Nephron (organoid): ENCODE results near the gene ITFG1.
A peak's percentile ranks its signal among the peaks of the same experiment; 100 is the strongest.

Source experiments
- H3K27ac Mint-ChIP-seq, 3 experiments: 2 replicates each; pipeline ENCODE4 v1.8.0; 2020; ENCODE audit warnings: mixed read lengths in 3 of 3, mild to moderate bottlenecking in 2 of 3, moderate library complexity in 1 of 3
- H3K27me3 Mint-ChIP-seq: 2 replicates; pipeline ENCODE4 v1.8.0; 2021; ENCODE audit warnings: low read depth, mild to moderate bottlenecking, moderate library complexity, mixed read lengths
- H3K36me3 Mint-ChIP-seq: 2 replicates; pipeline ENCODE4 v1.8.0; 2020; ENCODE audit warnings: low read depth, mixed read lengths
- H3K4me1 Mint-ChIP-seq: 2 replicates; pipeline ENCODE4 v1.8.0; 2020; ENCODE audit warnings: mixed read lengths
- H3K4me3 Mint-ChIP-seq, 3 experiments: 2 replicates each; pipeline ENCODE4 v1.8.0; 2020; ENCODE audit warnings: mild to moderate bottlenecking in 3 of 3, mixed read lengths in 3 of 3, moderate library complexity in 2 of 3
- H3K9me3 Mint-ChIP-seq: 2 replicates; pipeline ENCODE4 v1.8.0; 2020; ENCODE audit warnings: mixed read lengths
- TF ChIP-seq, protein P1 (sequence below), 3 experiments: fragments of 200-600 bp; sonication (generic); IDR thresholded peaks; one replicate each; pipeline ENCODE4 v1.5.0; 2021; ENCODE audit warnings: antibody characterized with exemption in 3 of 3; ENCODE audit not compliant: unreplicated experiment in 3 of 3

ITFG1 gene

DNA sequence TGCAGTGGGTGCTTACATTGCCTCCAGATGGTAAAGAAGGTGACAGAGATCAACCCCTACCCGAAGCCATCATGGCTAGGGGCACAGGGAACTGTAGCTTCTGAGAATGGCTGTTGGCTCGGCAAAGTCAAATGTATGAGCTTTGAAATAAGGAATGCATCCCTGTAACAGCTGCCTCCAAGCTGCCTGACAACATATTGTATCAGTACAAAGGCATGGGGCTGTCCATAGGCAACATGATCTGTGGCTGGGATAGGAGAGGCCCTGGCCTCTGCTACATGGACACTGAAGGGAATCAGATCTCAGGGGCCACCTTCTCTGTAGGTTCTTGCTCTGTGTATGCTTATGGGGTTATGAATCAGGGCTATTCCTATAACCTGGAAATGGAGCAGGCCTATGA is 197.9 kb downstream of the ITFG1 start:
- Mint-ChIP-seq H3K27me3 (no peaks in the 10 kb centered on the region), H3K4me3 (no peak overlapping the region), H3K36me3 (peaks cover 22% of the 10 kb centered on the region), H3K4me1 (no peaks in the 10 kb centered on the region), H3K27ac (no peak overlapping the region), H3K9me3 (peaks cover 4% of the 10 kb centered on the region)
- TF ChIP-seq, protein P1, sequence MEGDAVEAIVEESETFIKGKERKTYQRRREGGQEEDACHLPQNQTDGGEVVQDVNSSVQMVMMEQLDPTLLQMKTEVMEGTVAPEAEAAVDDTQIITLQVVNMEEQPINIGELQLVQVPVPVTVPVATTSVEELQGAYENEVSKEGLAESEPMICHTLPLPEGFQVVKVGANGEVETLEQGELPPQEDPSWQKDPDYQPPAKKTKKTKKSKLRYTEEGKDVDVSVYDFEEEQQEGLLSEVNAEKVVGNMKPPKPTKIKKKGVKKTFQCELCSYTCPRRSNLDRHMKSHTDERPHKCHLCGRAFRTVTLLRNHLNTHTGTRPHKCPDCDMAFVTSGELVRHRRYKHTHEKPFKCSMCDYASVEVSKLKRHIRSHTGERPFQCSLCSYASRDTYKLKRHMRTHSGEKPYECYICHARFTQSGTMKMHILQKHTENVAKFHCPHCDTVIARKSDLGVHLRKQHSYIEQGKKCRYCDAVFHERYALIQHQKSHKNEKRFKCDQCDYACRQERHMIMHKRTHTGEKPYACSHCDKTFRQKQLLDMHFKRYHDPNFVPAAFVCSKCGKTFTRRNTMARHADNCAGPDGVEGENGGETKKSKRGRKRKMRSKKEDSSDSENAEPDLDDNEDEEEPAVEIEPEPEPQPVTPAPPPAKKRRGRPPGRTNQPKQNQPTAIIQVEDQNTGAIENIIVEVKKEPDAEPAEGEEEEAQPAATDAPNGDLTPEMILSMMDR (IDR thresholded peaks at IDR 0.05; ENCODE audit: unreplicated experiment in 3 of 3): no peak

DNA sequence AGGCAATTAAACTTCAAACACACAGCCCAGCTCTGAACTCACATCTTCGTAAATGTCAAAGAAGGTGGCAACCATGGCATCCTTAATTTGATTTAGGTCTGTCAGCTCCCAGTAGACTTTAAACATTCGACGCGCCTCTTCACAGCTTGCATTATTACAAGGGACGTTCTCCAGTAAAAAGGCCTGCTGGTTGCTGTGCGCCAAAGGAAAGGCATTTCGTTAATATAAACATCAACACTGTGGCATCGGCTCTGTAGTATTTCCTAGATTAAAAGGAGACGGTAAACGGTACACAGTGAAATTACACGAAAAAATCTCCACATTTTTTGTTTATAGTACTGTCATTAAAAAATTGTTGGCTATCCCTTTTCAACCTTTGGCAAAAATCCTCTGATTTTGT is 200.4 kb downstream of the ITFG1 start:
- H3K4me1 Mint-ChIP-seq: no peaks in the 10 kb centered on the region
- no peaks in the 10 kb centered on the region for H3K27me3 Mint-ChIP-seq
- H3K36me3 Mint-ChIP-seq: peaks cover 32% of the 10 kb centered on the region
- TF ChIP-seq, protein P1 (IDR thresholded peaks at IDR 0.05; ENCODE audit: unreplicated experiment in 3 of 3): no peak
- H3K27ac Mint-ChIP-seq: no peak overlapping the region
- no peak overlapping the region for H3K4me3 Mint-ChIP-seq
- H3K9me3 Mint-ChIP-seq: no peaks in the 10 kb centered on the region

DNA sequence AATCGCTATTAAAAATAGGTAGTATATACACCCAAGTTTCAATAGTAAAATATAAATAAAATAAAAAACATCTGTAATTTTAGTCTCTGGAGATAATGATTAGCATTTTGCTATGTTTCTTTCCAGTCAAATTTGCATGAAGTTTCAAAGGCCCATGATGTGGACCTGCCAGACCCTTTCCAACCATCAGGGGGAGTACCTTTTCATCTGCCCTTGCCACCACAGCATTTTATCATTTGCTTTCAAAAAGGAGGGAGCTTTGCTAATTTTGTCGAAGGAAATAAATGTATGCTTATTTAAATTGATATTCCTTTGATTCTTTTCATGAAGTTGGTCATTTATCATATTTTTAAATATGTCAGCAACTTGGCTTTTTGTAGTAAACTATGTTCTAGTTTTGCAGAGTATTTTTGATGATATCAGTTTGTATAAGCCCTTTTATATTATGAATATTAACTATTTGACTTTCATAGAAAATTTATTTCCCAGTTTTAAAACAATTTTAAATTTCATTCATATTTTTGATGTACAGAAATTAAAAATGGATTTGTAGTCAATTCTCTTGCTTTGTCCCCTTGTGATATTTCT is 201.9 kb downstream of the ITFG1 start:
- Mint-ChIP-seq H3K9me3 (no peaks in the 10 kb centered on the region), H3K36me3 (peaks cover 33% of the 10 kb centered on the region), H3K4me3 (no peak overlapping the region), H3K4me1 (peaks cover 4% of the 10 kb centered on the region), H3K27ac (no peak overlapping the region), H3K27me3 (no peaks in the 10 kb centered on the region)
- TF ChIP-seq, protein P1 (IDR thresholded peaks at IDR 0.05; ENCODE audit: unreplicated experiment in 3 of 3): peak; percentile 36 to 55 (median 39)

DNA sequence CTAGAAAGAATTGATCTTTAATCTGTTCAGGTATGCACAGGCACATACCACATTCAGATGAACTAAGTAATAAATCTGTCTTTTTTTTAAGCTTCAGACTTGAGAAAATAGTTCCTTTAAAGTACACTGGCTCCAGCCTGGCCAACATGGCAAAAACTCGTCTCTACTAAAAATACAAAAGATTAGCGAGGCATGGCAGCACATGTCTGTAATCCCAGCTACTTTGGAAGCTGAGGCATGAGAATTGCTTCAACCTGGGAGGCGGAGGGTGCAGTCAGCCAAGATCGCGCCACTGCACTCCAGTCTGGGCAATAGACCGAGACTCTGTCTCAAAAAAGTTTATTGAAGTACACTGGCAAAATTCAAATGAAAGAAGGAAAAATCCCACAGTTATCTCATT is 206.1 kb downstream of the ITFG1 start:
- TF ChIP-seq, protein P1 (IDR thresholded peaks at IDR 0.05; ENCODE audit: unreplicated experiment in 3 of 3): no peak
- peaks cover 4% of the 10 kb centered on the region for H3K4me1 Mint-ChIP-seq
- no peaks in the 10 kb centered on the region for H3K27me3 Mint-ChIP-seq
- H3K9me3 Mint-ChIP-seq: no peaks in the 10 kb centered on the region
- H3K27ac Mint-ChIP-seq: peak overlapping the region; percentile 67 to 93 (median 81)
- H3K4me3 Mint-ChIP-seq: no peak overlapping the region
- peaks cover 29% of the 10 kb centered on the region for H3K36me3 Mint-ChIP-seq

DNA sequence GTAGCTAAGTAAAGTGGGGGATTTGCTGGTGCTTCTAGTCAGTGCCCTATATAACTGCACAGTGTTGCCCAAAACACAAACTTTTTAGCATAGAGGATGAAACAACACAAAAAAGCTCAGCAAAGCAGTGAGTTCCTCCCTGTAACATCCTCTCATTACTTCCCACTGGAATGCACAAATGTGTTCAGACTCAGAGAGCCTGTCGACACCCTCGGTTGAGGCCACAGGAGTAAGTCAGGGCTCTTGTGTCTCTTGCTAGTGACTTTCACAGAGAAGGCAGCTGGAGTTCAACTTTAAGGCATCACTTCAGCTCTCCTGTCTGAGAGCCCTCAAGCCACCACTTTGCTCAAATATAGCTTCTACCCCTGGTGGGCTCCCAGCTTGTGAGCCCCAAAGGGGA is 209.9 kb downstream of the ITFG1 start:
- Mint-ChIP-seq H3K27ac (no peak overlapping the region), H3K4me1 (peaks cover 4% of the 10 kb centered on the region), H3K27me3 (no peaks in the 10 kb centered on the region), H3K9me3 (no peaks in the 10 kb centered on the region), H3K36me3 (peaks cover 4% of the 10 kb centered on the region), H3K4me3 (no peak overlapping the region)
- TF ChIP-seq, protein P1 (IDR thresholded peaks at IDR 0.05; ENCODE audit: unreplicated experiment in 3 of 3): no peak

DNA sequence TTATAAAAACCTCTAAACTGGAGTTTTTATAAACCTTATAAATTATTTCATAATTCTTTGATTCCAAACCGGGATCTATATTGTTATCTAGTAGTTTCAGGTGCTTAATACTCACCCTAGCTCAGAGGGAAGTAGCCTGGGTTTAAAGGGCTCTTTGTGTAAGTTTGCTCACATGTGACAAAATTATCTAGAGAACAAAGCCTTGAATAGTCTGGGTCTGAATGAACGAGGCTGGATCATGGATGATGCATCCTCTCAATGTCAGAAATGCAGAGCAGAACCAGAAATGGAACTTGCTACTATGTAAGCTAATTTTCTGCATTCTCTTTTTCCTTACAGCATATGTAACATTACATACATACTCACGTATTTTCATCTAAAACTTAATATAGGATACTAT is 213.2 kb downstream of the ITFG1 start:
- no peaks in the 10 kb centered on the region for H3K4me1 Mint-ChIP-seq
- H3K27ac Mint-ChIP-seq: no peak overlapping the region
- TF ChIP-seq, protein P1 (IDR thresholded peaks at IDR 0.05; ENCODE audit: unreplicated experiment in 3 of 3): no peak
- no peaks in the 10 kb centered on the region for H3K36me3 Mint-ChIP-seq
- no peaks in the 10 kb centered on the region for H3K9me3 Mint-ChIP-seq
- no peak overlapping the region for H3K4me3 Mint-ChIP-seq
- no peaks in the 10 kb centered on the region for H3K27me3 Mint-ChIP-seq
